HepG2 (cell line): ENCODE results near the gene FOXL3. TPM values are rescaled to one million over a fixed set of nuclear protein-coding genes. Genes with fewer than 3 reads are reported as not detected.

Source experiments
- ATAC-seq: fragments of 200-7000 bp; cut with Tn5 transposase; 3 replicates; pipeline ENCODE4 v1.9.1; 2020; ENCODE audit warnings: mild to moderate bottlenecking, moderate library complexity
- BruUV-seq: library from RNA; stranded (reverse); fragments of 400-500 nt; replicated peaks from 2 replicates; lab custom pipeline; 2021; lab: Mats Ljungman, UMichigan
- CTCF ChIA-PET: fragments of 300-600 bp; formaldehyde crosslinking; extraction: SDS; loops from one replicate; lab custom pipeline; 2021; ENCODE audit warnings: low total read pairs, inconsistent platforms, low intra/inter-chr PET ratio; lab: Yijun Ruan, JAX
- POLR2A ChIA-PET: fragments of 350-600 bp; sonication (Branson Sonifier 250); formaldehyde crosslinking; loops from one replicate; lab custom pipeline; 2020; ENCODE audit warnings: antibody characterized with exemption, inconsistent platforms; lab: Yijun Ruan, JAX
- DNase-seq: peaks from one replicate; pipeline ENCODE4 v3.0.0-alpha.2; 2015; ENCODE audit warnings: low spot score
- FAIRE-seq: peaks from 3 replicates; lab custom pipeline; 2011; peaks lifted over from hg19 to GRCh38; lab: Jason Lieb, UNC
- H2AFZ ChIP-seq: one replicate; pipeline ENCODE4 v1.6.1; 2011; ENCODE audit warnings: low read length, inconsistent platforms
- H3K27ac ChIP-seq: fragments of 300-600 bp; 3 replicates; pipeline ENCODE4 v1.8.0; 2011; ENCODE audit warnings: mixed run types, mild to moderate bottlenecking, mixed read lengths, low read length, inconsistent platforms; ENCODE audit not compliant: insufficient read depth; ENCODE audit errors: extremely low read length
- H3K27me3 ChIP-seq, 2 experiments: fragments of 200-600 bp in 1 of 2; 2 replicates in 1 of 2; 3 replicates in 1 of 2; pipeline versions ENCODE4 v1.6.0 to v1.8.0; 2011; ENCODE audit warnings: low read length in 2 of 2, mild to moderate bottlenecking in 2 of 2, moderate library complexity in 2 of 2, inconsistent platforms in 1 of 2; ENCODE audit not compliant: insufficient read depth in 2 of 2, control insufficient read depth in 1 of 2
- H3K36me3 ChIP-seq, 2 experiments: fragments of 200-600 bp in 1 of 2; replicated peaks in 1 of 2; 2 replicates in 1 of 2; 3 replicates in 1 of 2; pipeline versions ENCODE4 v1.5.1 to v1.8.0; 2011; ENCODE audit warnings: low read length in 2 of 2, inconsistent platforms in 1 of 2; ENCODE audit not compliant: insufficient read depth in 2 of 2, control insufficient read depth in 1 of 2
- H3K4me1 ChIP-seq: 2 replicates; pipeline ENCODE4 v1.5.1; 2012; ENCODE audit warnings: low read length, inconsistent platforms; ENCODE audit not compliant: insufficient read depth
- H3K4me2 ChIP-seq: 2 replicates; pipeline ENCODE4 v1.6.0; 2011; ENCODE audit warnings: low read depth, low read length, inconsistent platforms
- H3K4me3 ChIP-seq, 3 experiments: fragments of 200-600 bp in 1 of 3; sonication (generic), shearing (Covaris generic) in 1 of 3; replicated peaks in 1 of 3; 2 replicates each; pipeline ENCODE4 v1.5.1; 2011 to 2016; ENCODE audit warnings: low read length in 3 of 3, inconsistent platforms in 2 of 3, low read depth in 2 of 3, mild to moderate bottlenecking in 2 of 3, control low read depth in 1 of 3, mixed read lengths in 1 of 3; ENCODE audit not compliant: insufficient read depth in 1 of 3
- H3K79me2 ChIP-seq: one replicate; pipeline ENCODE4 v1.6.1; 2011; ENCODE audit warnings: low read length, inconsistent platforms; ENCODE audit not compliant: insufficient read depth
- H3K9ac ChIP-seq: 2 replicates; pipeline ENCODE4 v1.6.0; 2011; ENCODE audit warnings: mild to moderate bottlenecking, low read depth, low read length, inconsistent platforms; ENCODE audit not compliant: insufficient read depth
- H3K9me3 ChIP-seq: 2 replicates; pipeline ENCODE4 v1.5.1; 2012; ENCODE audit warnings: mild to moderate bottlenecking, low read length
- H4K20me1 ChIP-seq: 2 replicates; pipeline ENCODE4 v1.6.0; 2011; ENCODE audit warnings: inconsistent platforms, mild to moderate bottlenecking, low read length, moderate library complexity; ENCODE audit not compliant: insufficient read depth
- BCL6 ChIP-seq: IDR thresholded peaks from 2 replicates; pipeline ENCODE4 v1.6.1; 2016; ENCODE audit warnings: missing genetic modification reagents, missing compliant biosample characterization
- CBX5 ChIP-seq: sonication (generic); formaldehyde crosslinking; IDR thresholded peaks from 2 replicates; pipeline ENCODE4 v1.4.0; 2020; ENCODE audit warnings: missing genetic modification reagents, borderline replicate concordance
- DDIT3 ChIP-seq: sonication (generic); formaldehyde crosslinking; IDR thresholded peaks from 2 replicates; pipeline ENCODE4 v1.4.0; 2020; ENCODE audit warnings: mild to moderate bottlenecking, missing genetic modification reagents
- E2F5 ChIP-seq: sonication (generic); formaldehyde crosslinking; conservative IDR thresholded peaks from 2 replicates; pipeline ENCODE4 v1.4.0; 2020; ENCODE audit warnings: missing genetic modification reagents
- KAT2B ChIP-seq: fragments of 150-350 bp; IDR thresholded peaks from 2 replicates; pipeline ENCODE4 v1.6.1; 2014; ENCODE audit warnings: low read depth, low read length, borderline replicate concordance
- MED13 ChIP-seq: sonication (generic); formaldehyde crosslinking; IDR thresholded peaks from 2 replicates; pipeline ENCODE4 v1.5.0; 2020; ENCODE audit warnings: missing genetic modification reagents
- NR2F1 ChIP-seq, 2 experiments: fragments of 450-650 bp in 1 of 2; formaldehyde crosslinking in 1 of 2; IDR thresholded peaks; 2 replicates each; pipeline versions ENCODE4 v1.5.0 to v1.6.1; 2016 to 2020; ENCODE audit warnings: mild to moderate bottlenecking in 1 of 2, missing compliant biosample characterization in 1 of 2, missing genetic modification reagents in 1 of 2, moderate library complexity in 1 of 2
- SMAD1 ChIP-seq: sonication (generic); formaldehyde crosslinking; IDR thresholded peaks from 2 replicates; pipeline ENCODE4 v1.4.0; 2020; ENCODE audit warnings: missing genetic modification reagents, low read depth, mild to moderate bottlenecking, borderline replicate concordance
- SRSF4 ChIP-seq: fragments of 200-400 bp; formaldehyde crosslinking; IDR thresholded peaks from one replicate; pipeline ENCODE4 v1.6.1; 2018; ENCODE audit warnings: mild to moderate bottlenecking, low read depth, low read length, moderate library complexity; ENCODE audit not compliant: poor library complexity, severe bottlenecking
- ZBTB10 ChIP-seq: sonication (generic); formaldehyde crosslinking; IDR thresholded peaks from 2 replicates; pipeline ENCODE4 v1.4.0; 2020; ENCODE audit warnings: missing genetic modification reagents, borderline replicate concordance
- ZBTB33 ChIP-seq: sonication (generic); formaldehyde crosslinking; IDR thresholded peaks from 2 replicates; pipeline ENCODE4 v1.4.0; 2020; ENCODE audit warnings: missing genetic modification reagents
- ZC3H13 ChIP-seq: sonication (generic); formaldehyde crosslinking; IDR thresholded peaks from 2 replicates; pipeline ENCODE4 v1.8.1; 2023; ENCODE audit warnings: mild to moderate bottlenecking, missing genetic modification reagents, moderate library complexity
- ZNF224 ChIP-seq: sonication (generic); formaldehyde crosslinking; IDR thresholded peaks from 2 replicates; pipeline ENCODE4 v1.5.0; 2020; ENCODE audit warnings: mild to moderate bottlenecking, missing genetic modification reagents
- ZNF768 ChIP-seq: sonication (generic); formaldehyde crosslinking; IDR thresholded peaks from 2 replicates; pipeline ENCODE4 v1.4.0; 2020; ENCODE audit warnings: missing genetic modification reagents
- WGBS: methylation state at CpG from one replicate; pipeline ENCODE4 v1.1.6; 2017; ENCODE audit warnings: low lambda C conversion rate; 5-methylcytosine and 5-hydroxymethylcytosine counted together
- in situ Hi-C: cut with HindIII; loops from 2 replicates; pipeline ENCODE4 v1.10.0; 2017; ENCODE audit warnings: low pct_unique_long_range_greater_than_20kb; ENCODE audit not compliant: extremely low pct_ligation_motif_present
- intact Hi-C: fragments of 100-400 bp; cut with micrococcal nuclease; formaldehyde crosslinking; loops from one replicate; pipeline ENCODE4 v1.10.0; 2022; ENCODE audit not compliant: unreplicated experiment
- polyA plus RNA-seq, 8 experiments: library from polyadenylated mRNA; depleted of rRNA in 3 of 8; stranded (reverse) in 7 of 8; unstranded in 1 of 8; fragments of >200 nt; fragmentation: Illumina TruSeq in 4 of 8; extraction: Trizol in 4 of 8; gene quantifications; 2 replicates each; pipeline versions ENCODE4 v1.2.1 to v1.2.3, GENCODE V29; 2011 to 2016; ENCODE audit warnings: low read depth in 4 of 8, missing spikeins in 1 of 8, mixed read lengths in 1 of 8; ENCODE audit not compliant: insufficient read depth in 1 of 8
- total RNA-seq, 5 experiments: library from RNA; depleted of rRNA; stranded (reverse); fragments of >200 nt; fragmentation: Illumina TruSeq; extraction: Trizol; gene quantifications; 2 replicates each; pipeline ENCODE4 v1.2.3, GENCODE V29; 2016; ENCODE audit warnings: low read depth in 1 of 5

FOXL3 gene
- total and polyA plus RNA-seq, 2 of the 13 experiments (the other 11 are each of a cell fraction or from before 2014, with no cell fraction given) = not detected

DNA sequence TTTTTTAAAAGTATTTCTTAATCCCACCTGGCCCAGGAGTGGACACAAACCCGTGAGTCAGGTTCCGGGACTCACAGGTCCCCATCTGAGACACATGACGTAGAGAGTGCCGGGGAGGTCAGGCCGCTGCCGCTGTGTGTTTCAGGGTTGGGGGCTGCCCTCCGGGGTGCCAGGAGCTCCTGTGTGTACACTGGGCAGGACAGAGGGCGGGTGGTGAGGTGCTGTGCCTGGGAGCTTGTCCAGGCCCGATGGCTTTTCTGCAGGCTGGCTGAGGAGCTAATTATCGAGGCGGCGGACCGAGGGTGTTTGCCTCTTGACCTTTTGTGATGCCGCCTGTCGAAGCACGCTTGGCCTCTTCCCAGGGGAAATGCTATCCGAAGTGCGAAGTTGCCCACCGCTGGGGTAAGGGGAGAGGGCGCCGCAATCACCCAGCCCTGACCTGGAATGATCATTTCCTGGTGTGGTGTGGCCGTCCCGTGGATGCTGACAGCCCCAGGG, 42.1 kb downstream of the FOXL3 start (continued):
- TF ChIP-seq SRSF4 (no peak), ZC3H13 (CRISPR knock-in tag) (no peak)

- DNase-seq (peak; percentile 60), FAIRE-seq (no peak), ATAC-seq (peak; percentile 95)
- H3K9ac ChIP-seq = 0 out of 2 replicates have a peak overlapping the region, but pooled peaks have one; percentile 15
- H3K27ac ChIP-seq = peak overlapping the region; percentile 59
- in situ Hi-C loops = loop anchor here (5.0 kb wide), 1 partner anchor 89 kb away; no protein-coding TSS in a partner anchor
- H4K20me1 ChIP-seq = no peaks in the 10 kb centered on the region
- H3K4me3 ChIP-seq = peak overlapping the region; percentile 36 to 65 (median 47)
- no peaks in the 10 kb centered on the region for H3K79me2 ChIP-seq
- peaks cover 29% of the 10 kb centered on the region for H3K4me1 ChIP-seq
- peaks cover 1 to 9% of the 10 kb centered on the region in 2 experiments; a peak in 4 of 5 replicates for H3K27me3 ChIP-seq
- intact Hi-C loops = loop anchor here (1.0 to 5.0 kb wide), 4 partner anchors 39 to 399 kb away; partner anchors contain the start of gene PDGFA
- H3K9me3 ChIP-seq = no peaks in the 10 kb centered on the region
- no peak overlapping the region for H2AFZ ChIP-seq
- POLR2A ChIA-PET = interaction anchor here (0.6 to 1.8 kb wide), 6 partner anchors 9 to 206 kb away, joined by 3 to 16 read pairs (median 4); no protein-coding TSS in a partner anchor
- CTCF ChIA-PET = no interaction called here
- peak overlapping the region; percentile 79 for H3K4me2 ChIP-seq
- 0% methylated on average over 3 of the region's 57 CpGs for WGBS
- BruUV-seq = no TSS peak
- H3K36me3 ChIP-seq = no peaks in the 10 kb centered on the region
- TF ChIP-seq BCL6 (CRISPR knock-in tag) (peak; percentile 62), CBX5 (CRISPR knock-in tag) (peak; percentile 78; the same call in 1 of the 2 replicates), NR2F1 (CRISPR knock-in tag; IDR thresholded peaks at IDR 0.05) (peak; percentile 16 to 75; a peak in 2 of 4 replicates), E2F5 (CRISPR knock-in tag) (no peak), SMAD1 (CRISPR knock-in tag) (0 out of 2 replicates have a peak, but pooled peaks have one; percentile 57), ZNF224 (CRISPR knock-in tag) (no peak), ZBTB10 (CRISPR knock-in tag) (no peak; the same call in 1 of the 2 replicates), ZBTB33 (CRISPR knock-in tag) (peak; percentile 55; the same call in 1 of the 2 replicates), ZNF768 (CRISPR knock-in tag) (0 out of 2 replicates have a peak, but pooled peaks have one; percentile 13), DDIT3 (CRISPR knock-in tag) (no peak), MED13 (0 out of 2 replicates have a peak, but pooled peaks have one; percentile 57), KAT2B (no peak)
These were observed 42.8 kb downstream of the FOXL3 start for GRCh38 chr7:332646-333392.
